Ammon's horn (tissue), 1 donor: ENCODE data around the gene IL27RA.
"Not testable (repeated sequence)": the region's sequence is repeated elsewhere in the genome, so short reads cannot be mapped to it uniquely, and the experiment has no call there.

Experiments
- DNase-seq: peaks from one replicate; pipeline ENCODE4 v3.0.0-alpha.2; 2016; ENCODE audit warnings: low spot score

Gene IL27RA

GRCh38 chr19:13999085-13999484 is 32.5 kb upstream of the IL27RA start:
- DNase-seq = no peak

GRCh38 chr19:14000691-14001375 is 30.7 kb upstream of the IL27RA start:
- DNase-seq = no peak

- no peak for DNase-seq
These were observed 28.9 kb upstream of the IL27RA start for GRCh38 chr19:14002571-14003250.

- no peak for DNase-seq
These were observed 28.1 kb upstream of the IL27RA start for GRCh38 chr19:14003251-14004055.

GRCh38 chr19:14004619-14005348 is 26.8 kb upstream of the IL27RA start:
- peak; percentile 83 for DNase-seq

GRCh38 chr19:14005349-14006084 is 26.0 kb upstream of the IL27RA start:
- DNase-seq = peak; percentile 85

GRCh38 chr19:14006085-14006765 is 25.3 kb upstream of the IL27RA start, which contains the start of gene RFX1:
Gene RFX1, minus strand, starts transcription at chr19:14006320. Its CDS starts 12,477 bp downstream, at chr19:13993843.
- DNase-seq = peak; percentile 99

- DNase-seq = no peak
These were observed 24.6 kb upstream of the IL27RA start for GRCh38 chr19:14006766-14007562.

- DNase-seq = no peak
These were observed 19.1 kb upstream of the IL27RA start for GRCh38 chr19:14012378-14012915.

GRCh38 chr19:14015524-14016035 is 16.0 kb upstream of the IL27RA start:
- DNase-seq = no peak

GRCh38 chr19:14019100-14019499 is 12.5 kb upstream of the IL27RA start:
- no peak for DNase-seq

GRCh38 chr19:14019739-14020138 is 11.8 kb upstream of the IL27RA start:
- not testable (repeated sequence) for DNase-seq

GRCh38 chr19:14021474-14021873 is 10.1 kb upstream of the IL27RA start:
- DNase-seq = no peak

GRCh38 chr19:14022469-14022868 is 9.1 kb upstream of the IL27RA start:
- DNase-seq = no peak

- DNase-seq = peak; percentile 29
These were observed 7.9 kb upstream of the IL27RA start for GRCh38 chr19:14023404-14024235.

- not testable (repeated sequence) for DNase-seq
These were observed 4.8 kb upstream of the IL27RA start for GRCh38 chr19:14026652-14027192.

- DNase-seq = no peak
These were observed 3.6 kb upstream of the IL27RA start, which contains the start of gene RLN3 for GRCh38 chr19:14027856-14028450. Gene RLN3, plus strand, starts transcription at chr19:14028148. Its CDS starts 57 bp downstream, at chr19:14028205.

- DNase-seq = no peak
These were observed 2.7 kb upstream of the IL27RA start for GRCh38 chr19:14028901-14029300.
